Measurements from ENCODE around the gene POU2F1.

DNA sequence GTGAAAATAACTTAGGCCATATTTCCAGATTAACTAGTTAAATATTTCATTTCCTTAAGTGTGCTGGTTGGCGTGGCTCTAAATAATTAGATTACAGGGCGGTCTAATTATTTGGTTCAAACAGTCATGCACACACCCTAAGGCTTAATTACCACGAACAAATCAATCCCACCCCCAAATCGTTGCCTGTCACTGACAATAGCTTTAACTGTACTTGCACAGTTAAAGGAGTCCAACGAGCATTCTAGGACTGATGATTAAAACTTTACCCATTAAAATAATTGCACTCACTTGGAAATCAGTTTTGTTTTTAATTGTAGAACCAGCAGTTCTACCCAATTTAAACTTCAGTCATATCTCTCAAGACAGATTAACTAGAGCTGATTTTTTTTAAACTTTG lies 1.5 kb upstream of the POU2F1 start:
- TF ChIP-seq, protein P1, sequence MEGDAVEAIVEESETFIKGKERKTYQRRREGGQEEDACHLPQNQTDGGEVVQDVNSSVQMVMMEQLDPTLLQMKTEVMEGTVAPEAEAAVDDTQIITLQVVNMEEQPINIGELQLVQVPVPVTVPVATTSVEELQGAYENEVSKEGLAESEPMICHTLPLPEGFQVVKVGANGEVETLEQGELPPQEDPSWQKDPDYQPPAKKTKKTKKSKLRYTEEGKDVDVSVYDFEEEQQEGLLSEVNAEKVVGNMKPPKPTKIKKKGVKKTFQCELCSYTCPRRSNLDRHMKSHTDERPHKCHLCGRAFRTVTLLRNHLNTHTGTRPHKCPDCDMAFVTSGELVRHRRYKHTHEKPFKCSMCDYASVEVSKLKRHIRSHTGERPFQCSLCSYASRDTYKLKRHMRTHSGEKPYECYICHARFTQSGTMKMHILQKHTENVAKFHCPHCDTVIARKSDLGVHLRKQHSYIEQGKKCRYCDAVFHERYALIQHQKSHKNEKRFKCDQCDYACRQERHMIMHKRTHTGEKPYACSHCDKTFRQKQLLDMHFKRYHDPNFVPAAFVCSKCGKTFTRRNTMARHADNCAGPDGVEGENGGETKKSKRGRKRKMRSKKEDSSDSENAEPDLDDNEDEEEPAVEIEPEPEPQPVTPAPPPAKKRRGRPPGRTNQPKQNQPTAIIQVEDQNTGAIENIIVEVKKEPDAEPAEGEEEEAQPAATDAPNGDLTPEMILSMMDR (IDR thresholded peaks at IDR 0.05; ENCODE audit: insufficient read depth, low read length, poor library complexity, severe bottlenecking): no peak
- no peak for TF ChIP-seq EZH2phosphoT487 (conservative IDR thresholded peaks at IDR 0.05; ENCODE audit: low read length)

All from SU-DHL-6 (cell line).